T-cell (primary cell): Measurements from ENCODE around the gene CDK5RAP3. TPM values are rescaled to one million over a fixed set of nuclear protein-coding genes. Genes with fewer than 3 reads are reported as not detected.

Experiments
- ATAC-seq, 4 experiments: fragments of 200-7000 bp in 3 of 4; fragments of 150-1000 bp in 1 of 4; cut with Tn5 transposase; replicated peaks in 1 of 4; 1 replicate in 3 of 4; 2 replicates in 1 of 4; pipeline ENCODE4 v1.10.0; 2021; ENCODE audit warnings: moderate library complexity in 3 of 4, mild to moderate bottlenecking in 2 of 4, moderate number of reproducible peaks in 1 of 4
- CTCF ChIA-PET, 2 donors: fragments of 300-600 bp; sonication (Branson Sonifier 250); formaldehyde crosslinking; loops; one replicate each; lab custom pipeline; 2022; ENCODE audit warnings: antibody characterized with exemption in 2 of 2; lab: Charles Lee
- POLR2A ChIA-PET, 2 donors: fragments of 300-600 bp; sonication (Branson Sonifier 250); formaldehyde crosslinking; loops; one replicate each; lab custom pipeline; 2022; ENCODE audit warnings: antibody characterized with exemption in 2 of 2; lab: Charles Lee
- DNase-seq, 35 experiments: peaks; one replicate each; pipeline versions ENCODE4 v3.0.0 to v3.0.0-alpha.2; 2013 to 2023
- H3K27ac ChIP-seq: one replicate; pipeline ENCODE4 v1.5.1; 2013; ENCODE audit warnings: low read length
- H3K27me3 ChIP-seq, 2 experiments: replicated peaks in 1 of 2; 1 replicate in 1 of 2; 2 replicates in 1 of 2; pipeline versions ENCODE4 v1.6.1 to v1.7.0; 2013; ENCODE audit warnings: low read length in 1 of 2, mixed read lengths in 1 of 2; ENCODE audit not compliant: control insufficient read depth in 2 of 2, insufficient read depth in 2 of 2; ENCODE audit errors: extremely low read depth in 1 of 2
- H3K36me3 ChIP-seq, 2 donors: 1 replicate in 1 of 2; 2 replicates in 1 of 2; pipeline versions ENCODE4 v1.6.1 to v1.7.0; 2013; ENCODE audit warnings: low read length in 1 of 2; ENCODE audit not compliant: control insufficient read depth in 2 of 2, insufficient read depth in 1 of 2; ENCODE audit errors: extremely low read depth in 1 of 2
- H3K4me1 ChIP-seq, 2 experiments: 1 replicate in 1 of 2; 2 replicates in 1 of 2; pipeline versions ENCODE4 v1.6.1 to v1.7.0; 2013; ENCODE audit warnings: low read length in 2 of 2, mixed read lengths in 1 of 2; ENCODE audit not compliant: insufficient read depth in 2 of 2, control insufficient read depth in 1 of 2; ENCODE audit errors: extremely low read depth in 1 of 2
- H3K4me3 ChIP-seq, 2 donors: 1 replicate in 1 of 2; 2 replicates in 1 of 2; pipeline versions ENCODE4 v1.5.1 to v1.7.0; 2013; ENCODE audit warnings: mild to moderate bottlenecking in 2 of 2, low read length in 1 of 2, moderate library complexity in 1 of 2; ENCODE audit not compliant: control insufficient read depth in 1 of 2; ENCODE audit errors: extremely low read depth in 1 of 2
- H3K9me3 ChIP-seq: 2 replicates; pipeline ENCODE4 v1.7.0; 2013
- H3K27ac Mint-ChIP-seq, 2 donors: one replicate each; pipeline ENCODE4 v1.8.0; 2020 to 2021; ENCODE audit warnings: mild to moderate bottlenecking in 2 of 2, mixed read lengths in 2 of 2
- H3K27me3 Mint-ChIP-seq, 2 donors: one replicate each; pipeline ENCODE4 v1.8.0; 2021 to 2022; ENCODE audit warnings: mixed read lengths in 2 of 2
- H3K36me3 Mint-ChIP-seq: one replicate; pipeline ENCODE4 v1.8.0; 2021; ENCODE audit warnings: mixed read lengths
- H3K4me1 Mint-ChIP-seq, 3 donors: one replicate each; pipeline ENCODE4 v1.8.0; 2020 to 2022; ENCODE audit warnings: mixed read lengths in 3 of 3, mild to moderate bottlenecking in 1 of 3
- H3K4me3 Mint-ChIP-seq, 3 donors: one replicate each; pipeline ENCODE4 v1.8.0; 2020 to 2022; ENCODE audit warnings: mild to moderate bottlenecking in 3 of 3, mixed read lengths in 3 of 3, moderate library complexity in 3 of 3
- H3K9me3 Mint-ChIP-seq, 3 donors: one replicate each; pipeline ENCODE4 v1.8.0; 2020 to 2022; ENCODE audit warnings: mixed read lengths in 3 of 3
- WGBS: methylation state at CpG from one replicate; pipeline ENCODE4 v1.1.5; 2013; ENCODE audit warnings: missing lambda C conversion rate; ENCODE audit not compliant: insufficient coverage; 5-methylcytosine and 5-hydroxymethylcytosine counted together
- total RNA-seq, 35 experiments: library from RNA in 6 of 35; stranded (reverse) in 6 of 35; fragments of 120-200 nt in 1 of 35; gene quantifications; one replicate each; pipeline versions ENCODE4 v1.2.1 to v1.2.4 and lab custom pipeline; 2013 to 2026

Gene CDK5RAP3
- total RNA-seq, 5 donors from 2014 or later (not counting 1 experiment from before 2014, with no cell fraction given), result 247 to 349 (median 318) TPM

GRCh38 chr17:47967607-47968252 is 3.2 kb upstream of the CDK5RAP3 start:
- WGBS, result 75% methylated on average over 4 of the region's 5 CpGs
- peaks cover 2 to 25% of the 10 kb centered on the region in 2 experiments for H3K4me1 ChIP-seq
- no peaks in the 10 kb centered on the region for H3K36me3 Mint-ChIP-seq
- DNase-seq (no peak), ATAC-seq (no peak)
- peaks cover 28 to 30% (median 28%) of the 10 kb centered on the region in 3 donors for H3K4me1 Mint-ChIP-seq
- no peak overlapping the region for H3K4me3 Mint-ChIP-seq
- no peaks in the 10 kb centered on the region for H3K36me3 ChIP-seq
- no peaks in the 10 kb centered on the region for H3K27me3 Mint-ChIP-seq
- no peak overlapping the region for H3K4me3 ChIP-seq
- ChIA-PET CTCF (interaction anchor here in 1 of 2 donors (0.7 to 1.3 kb wide), 2 partner anchors 12 to 21 kb away, joined by 3 to 6 read pairs; no protein-coding TSS in a partner anchor), POLR2A (no interaction called here)
- H3K27ac Mint-ChIP-seq, result no peak overlapping the region
- H3K27me3 ChIP-seq, result peaks cover 0 to 7% of the 10 kb centered on the region in 2 experiments
- no peaks in the 10 kb centered on the region for H3K9me3 Mint-ChIP-seq
- no peak overlapping the region for H3K27ac ChIP-seq
- no peaks in the 10 kb centered on the region for H3K9me3 ChIP-seq

DNA sequence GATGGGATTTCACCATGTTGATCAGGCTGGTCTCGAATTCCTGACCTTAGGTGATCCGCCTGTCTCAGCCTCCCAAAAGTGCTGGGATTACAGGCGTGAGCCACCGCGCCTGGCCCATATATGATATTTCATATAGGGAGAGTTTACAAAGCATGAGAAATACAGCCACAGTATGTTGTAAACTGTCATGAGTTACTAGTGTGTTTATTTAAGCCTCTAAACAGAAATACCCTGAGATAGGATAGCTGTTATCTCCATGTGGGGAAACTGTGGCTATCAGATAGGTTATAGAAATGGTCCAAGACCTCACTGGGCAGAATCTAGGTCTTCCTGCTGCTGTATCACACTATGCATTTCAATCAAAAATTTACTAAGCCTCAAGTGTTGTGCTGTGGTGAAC is 2.1 kb upstream of the CDK5RAP3 start:
- H3K9me3 ChIP-seq, result no peaks in the 10 kb centered on the region

GRCh38 chr17:47969930-47970724 is 786 bp upstream of the CDK5RAP3 start:
- ATAC-seq (no peak), DNase-seq (no peak)
- no peaks in the 10 kb centered on the region for H3K9me3 Mint-ChIP-seq
- Histone ChIP-seq H3K36me3 (peaks cover 3 to 15% of the 10 kb centered on the region in 2 donors), H3K27ac (peak overlapping the region; percentile 16), H3K9me3 (no peaks in the 10 kb centered on the region), H3K27me3 (peaks cover 0 to 7% of the 10 kb centered on the region in 2 experiments), H3K4me1 (peaks cover 2 to 25% of the 10 kb centered on the region in 2 experiments), H3K4me3 (peak overlapping the region; percentile 54 to 63)
- peak overlapping the region; percentile 77 for H3K27ac Mint-ChIP-seq
- peaks cover 15% of the 10 kb centered on the region for H3K36me3 Mint-ChIP-seq
- H3K4me1 Mint-ChIP-seq, result peaks cover 28 to 36% (median 32%) of the 10 kb centered on the region in 3 donors
- WGBS, result 60% methylated on average over 13 of the region's 15 CpGs
- H3K27me3 Mint-ChIP-seq, result no peaks in the 10 kb centered on the region
- ChIA-PET POLR2A (interaction anchor here (0.5 to 1.2 kb wide), 4 partner anchors 23 to 83 kb away, joined by 3 to 5 read pairs (median 4); no protein-coding TSS in a partner anchor), CTCF (interaction anchor here (0.5 to 3.1 kb wide), 18 partner anchors 9 to 1258 kb away, joined by 3 to 59 read pairs (median 4); partner anchors contain the start of genes KPNB1 (in 1 of the 2), PNPO (in 1 of the 2), SCRN2 (in 1 of the 2) and SNX11 (in 1 of the 2))
- H3K4me3 Mint-ChIP-seq, result peak overlapping the region; percentile 95 to 99 (median 96)

More for the DNA sequence above, 2.1 kb upstream of the CDK5RAP3 start:
- no peaks in the 10 kb centered on the region for H3K27me3 Mint-ChIP-seq
- Histone ChIP-seq H3K36me3 (peaks cover 2 to 4% of the 10 kb centered on the region in 2 donors), H3K4me1 (peaks cover 2 to 25% of the 10 kb centered on the region in 2 experiments), H3K27me3 (peaks cover 0 to 7% of the 10 kb centered on the region in 2 experiments), H3K27ac (no peak overlapping the region), H3K4me3 (no peak overlapping the region)
- H3K27ac Mint-ChIP-seq, result no peak overlapping the region
- CTCF ChIA-PET, result interaction anchor here (0.6 to 2.7 kb wide), 4 partner anchors 18 to 26 kb away, joined by 4 to 59 read pairs (median 8); partner anchors contain the start of gene PNPO (in 1 of the 2)
- no peaks in the 10 kb centered on the region for H3K9me3 Mint-ChIP-seq
- peaks cover 28 to 36% (median 32%) of the 10 kb centered on the region in 3 donors for H3K4me1 Mint-ChIP-seq
- DNase-seq (no peak), ATAC-seq (no peak)
- H3K4me3 Mint-ChIP-seq, result no peak overlapping the region
- peaks cover 5% of the 10 kb centered on the region for H3K36me3 Mint-ChIP-seq
- 69% methylated on average over 2 of the region's 5 CpGs for WGBS
- POLR2A ChIA-PET, result no interaction called here

DNA sequence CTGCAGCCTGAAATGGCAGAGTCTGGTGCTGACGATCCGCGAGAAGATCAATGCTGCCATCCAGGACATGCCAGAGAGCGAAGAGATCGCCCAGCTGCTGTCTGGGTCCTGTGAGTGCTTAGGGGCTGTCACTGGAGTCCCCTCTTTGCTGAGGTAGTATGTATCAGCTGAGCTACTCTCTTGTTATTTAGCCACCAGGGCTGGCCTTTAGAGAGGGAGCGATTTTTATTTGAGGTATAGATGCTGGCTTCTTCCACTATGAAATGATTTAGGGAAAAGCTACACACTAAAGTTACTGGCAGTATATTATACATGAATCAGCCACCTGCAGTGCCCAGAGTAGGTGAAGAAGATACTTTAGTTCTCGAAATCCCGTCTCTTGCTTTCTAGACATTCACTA is 2.6 kb downstream of the CDK5RAP3 start:
- no peak overlapping the region for H3K27ac Mint-ChIP-seq
- H3K27me3 ChIP-seq, result no peaks in the 10 kb centered on the region
- H3K36me3 ChIP-seq, result peaks cover 7 to 41% of the 10 kb centered on the region in 2 donors
- peaks cover 2 to 25% of the 10 kb centered on the region in 2 experiments for H3K4me1 ChIP-seq
- DNase-seq (no peak), ATAC-seq (no peak)
- no peaks in the 10 kb centered on the region for H3K27me3 Mint-ChIP-seq
- no peak overlapping the region for H3K27ac ChIP-seq
- H3K36me3 Mint-ChIP-seq, result peaks cover 34% of the 10 kb centered on the region
- H3K9me3 Mint-ChIP-seq, result no peaks in the 10 kb centered on the region
- CTCF ChIA-PET, result interaction anchor here in 1 of 2 donors (0.5 kb wide), 1 partner anchor 81 kb away, joined by 4 read pairs; no protein-coding TSS in a partner anchor
- POLR2A ChIA-PET, result no interaction called here
- peaks cover 28 to 36% (median 32%) of the 10 kb centered on the region in 3 donors for H3K4me1 Mint-ChIP-seq
- 100% methylated on average over 4 of the region's 8 CpGs for WGBS
- no peaks in the 10 kb centered on the region for H3K9me3 ChIP-seq
- peak overlapping the region in 1 of 3 donors; percentile 21 for H3K4me3 Mint-ChIP-seq
- no peak overlapping the region for H3K4me3 ChIP-seq

DNA sequence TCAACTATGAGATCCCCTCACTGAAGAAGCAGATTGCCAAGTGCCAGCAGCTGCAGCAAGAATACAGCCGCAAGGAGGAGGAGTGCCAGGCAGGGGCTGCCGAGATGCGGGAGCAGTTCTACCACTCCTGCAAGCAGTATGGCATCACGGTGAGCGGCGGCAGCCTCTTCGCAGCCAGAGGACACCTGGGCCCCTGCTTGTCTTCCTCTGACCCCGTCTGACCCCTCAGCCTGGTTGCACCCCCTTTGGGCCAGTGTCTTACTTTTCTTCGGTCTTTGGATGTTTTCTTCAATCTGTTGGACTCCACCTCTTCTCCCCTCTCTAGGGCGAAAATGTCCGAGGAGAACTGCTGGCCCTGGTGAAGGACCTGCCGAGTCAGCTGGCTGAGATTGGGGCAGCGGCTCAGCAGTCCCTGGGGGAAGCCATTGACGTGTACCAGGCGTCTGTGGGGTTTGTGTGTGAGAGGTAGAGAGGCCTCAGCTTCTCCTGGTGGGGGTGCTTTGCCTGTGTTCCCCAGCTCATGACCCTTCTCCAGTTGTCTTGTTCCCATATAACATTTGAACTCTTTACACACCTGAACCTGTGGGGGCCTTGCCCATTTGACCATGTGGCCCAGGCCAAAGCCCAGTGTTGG is 4.4 kb downstream of the CDK5RAP3 start:
- H3K27ac ChIP-seq, result no peak overlapping the region
- CTCF ChIA-PET, result no interaction called here
- peaks cover 12 to 58% of the 10 kb centered on the region in 2 donors for H3K36me3 ChIP-seq

More for the DNA sequence above, 4.4 kb downstream of the CDK5RAP3 start:
- Mint-ChIP-seq H3K36me3 (peaks cover 48% of the 10 kb centered on the region), H3K4me3 (no peak overlapping the region), H3K4me1 (peaks cover 20 to 28% (median 24%) of the 10 kb centered on the region in 3 donors), H3K27me3 (no peaks in the 10 kb centered on the region), H3K27ac (peak overlapping the region in 1 of 2 donors; percentile 48), H3K9me3 (no peaks in the 10 kb centered on the region)
- Histone ChIP-seq H3K9me3 (no peaks in the 10 kb centered on the region), H3K4me1 (peaks cover 2 to 18% of the 10 kb centered on the region in 2 experiments), H3K4me3 (no peak overlapping the region), H3K27me3 (no peaks in the 10 kb centered on the region)
- WGBS, result 90% methylated on average over 8 of the region's 15 CpGs
- POLR2A ChIA-PET, result no interaction called here
- DNase-seq, result no peak
- no peak for ATAC-seq
